HG03025 (cell line): ENCODE results near the gene RNASE8.
A peak's percentile ranks its signal among the peaks of the same experiment; 100 is the strongest.

Experiments used
- ATAC-seq: cut with Tn5 transposase; IDR thresholded peaks from one replicate; pipeline ENCODE4 v1.9.1; 2021; ENCODE audit warnings: mild to moderate bottlenecking, moderate library complexity; ENCODE audit not compliant: unreplicated experiment, low FRiP score

The RNASE8 gene

DNA sequence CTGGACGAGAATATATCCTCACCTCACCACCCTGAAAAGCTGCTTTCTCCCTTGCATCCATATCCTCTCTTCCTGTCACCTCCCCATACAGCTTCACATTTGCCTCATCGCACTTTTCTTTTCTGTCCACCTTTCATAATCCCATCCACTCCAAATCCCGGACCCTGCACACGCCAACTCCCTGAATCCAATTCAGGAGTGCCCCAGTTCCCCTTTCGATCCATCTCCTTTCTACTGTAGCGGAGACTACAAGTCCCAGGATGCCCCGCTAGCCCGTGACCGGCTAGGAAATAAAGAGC, 45.7 kb downstream of the RNASE8 start:
- no peak for ATAC-seq

DNA sequence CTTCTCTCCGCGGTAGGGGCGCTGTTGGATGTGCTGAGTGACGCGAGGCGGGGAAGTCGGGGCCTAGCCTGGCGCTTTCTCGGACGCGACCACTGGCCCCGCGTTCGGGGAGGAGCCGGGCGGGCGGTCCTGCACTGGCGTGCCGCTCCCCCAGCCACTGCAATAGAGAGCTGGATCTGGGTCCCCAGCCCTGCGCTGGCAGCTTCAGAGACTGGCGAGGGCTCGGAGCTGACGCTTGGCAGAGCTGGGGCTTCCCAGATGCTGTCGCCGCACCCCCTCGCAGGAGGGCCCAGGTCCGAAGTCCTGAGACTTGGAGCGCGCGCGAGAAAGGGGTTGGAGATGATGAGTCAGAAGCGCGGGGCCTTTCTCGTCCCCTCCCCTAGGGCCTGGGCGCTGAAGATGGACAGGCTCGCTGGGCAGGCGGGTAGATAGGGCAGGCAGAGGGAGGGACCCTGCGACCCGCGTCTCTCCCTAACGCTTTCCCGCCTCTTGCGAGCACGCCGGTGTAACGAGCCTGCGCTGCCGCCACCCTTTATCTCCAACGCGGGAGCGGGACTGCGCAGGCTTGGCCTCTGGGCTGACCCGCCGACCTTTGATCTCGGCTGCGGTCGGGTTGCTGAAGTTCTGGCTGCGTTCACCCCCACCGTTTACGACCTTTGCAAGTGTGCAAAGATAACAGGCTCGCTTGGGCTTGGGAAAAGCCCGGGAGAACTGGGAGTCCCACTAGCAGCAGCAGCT, 46.3 kb downstream of the RNASE8 start:
- peak; percentile 91 for ATAC-seq

DNA sequence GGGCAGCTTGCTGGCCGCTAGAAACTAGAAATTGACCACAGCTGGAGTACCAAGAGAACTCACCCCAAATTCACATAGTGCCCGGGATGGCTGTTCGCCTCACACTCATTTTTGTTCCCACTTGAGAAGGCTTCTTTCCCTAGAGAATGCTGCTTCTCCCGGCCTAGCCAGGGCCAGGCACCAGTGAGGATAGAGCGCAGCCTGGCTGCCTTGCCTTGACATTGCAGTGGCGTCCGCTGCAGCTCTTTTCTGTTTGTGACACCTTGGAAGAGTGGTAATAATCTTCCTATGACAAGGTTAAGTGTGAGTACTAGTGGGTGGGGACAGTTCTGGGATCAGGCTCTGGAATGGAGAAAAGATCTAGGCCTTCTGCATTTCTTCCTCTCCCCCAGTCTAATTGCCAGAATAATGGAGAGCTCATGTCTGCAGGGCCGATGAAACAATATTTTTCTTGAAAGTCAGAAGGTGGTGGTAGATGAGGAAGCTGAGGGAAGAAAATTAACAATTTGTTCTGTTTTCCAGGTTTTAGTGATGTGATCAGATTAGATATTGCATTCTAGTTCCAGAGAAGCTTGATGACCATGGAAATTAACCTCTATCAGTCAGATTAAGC, 46.9 kb downstream of the RNASE8 start:
- ATAC-seq: no peak

DNA sequence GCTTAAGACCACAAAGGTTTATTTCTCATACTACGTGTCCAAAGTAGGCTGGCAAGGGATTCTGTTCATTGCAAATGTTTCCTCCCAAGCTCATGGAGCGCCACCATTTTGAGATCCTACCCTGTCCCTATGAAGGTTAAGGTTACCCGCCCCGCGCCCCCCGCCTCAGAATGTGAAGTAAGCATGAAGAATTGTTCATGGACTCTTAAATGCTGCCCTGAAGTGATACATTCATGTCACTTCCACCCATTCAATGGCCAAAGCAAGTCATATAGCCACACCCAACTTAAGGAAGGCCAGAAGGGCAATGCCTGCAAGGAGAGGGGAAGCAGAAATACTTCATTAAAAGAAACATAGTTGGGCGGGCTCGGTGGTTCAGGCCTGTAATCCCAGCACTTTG, 47.5 kb downstream of the RNASE8 start:
- no peak for ATAC-seq

DNA sequence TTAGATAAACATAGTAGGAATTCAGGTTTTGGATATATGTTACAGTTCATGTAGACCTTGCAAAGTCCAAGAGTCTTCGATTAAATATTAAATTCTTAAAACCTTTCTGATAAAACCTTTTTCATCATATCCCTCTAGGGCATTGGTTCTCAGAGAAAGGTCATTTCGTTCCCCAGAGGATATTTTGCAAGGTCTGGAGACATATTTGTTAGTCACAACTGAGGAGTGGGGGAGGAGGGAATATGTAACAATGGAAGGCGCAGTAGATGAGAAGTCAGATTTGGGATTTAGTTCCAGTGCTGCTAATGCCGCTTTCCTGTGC, 48.5 kb downstream of the RNASE8 start:
- no peak for ATAC-seq

DNA sequence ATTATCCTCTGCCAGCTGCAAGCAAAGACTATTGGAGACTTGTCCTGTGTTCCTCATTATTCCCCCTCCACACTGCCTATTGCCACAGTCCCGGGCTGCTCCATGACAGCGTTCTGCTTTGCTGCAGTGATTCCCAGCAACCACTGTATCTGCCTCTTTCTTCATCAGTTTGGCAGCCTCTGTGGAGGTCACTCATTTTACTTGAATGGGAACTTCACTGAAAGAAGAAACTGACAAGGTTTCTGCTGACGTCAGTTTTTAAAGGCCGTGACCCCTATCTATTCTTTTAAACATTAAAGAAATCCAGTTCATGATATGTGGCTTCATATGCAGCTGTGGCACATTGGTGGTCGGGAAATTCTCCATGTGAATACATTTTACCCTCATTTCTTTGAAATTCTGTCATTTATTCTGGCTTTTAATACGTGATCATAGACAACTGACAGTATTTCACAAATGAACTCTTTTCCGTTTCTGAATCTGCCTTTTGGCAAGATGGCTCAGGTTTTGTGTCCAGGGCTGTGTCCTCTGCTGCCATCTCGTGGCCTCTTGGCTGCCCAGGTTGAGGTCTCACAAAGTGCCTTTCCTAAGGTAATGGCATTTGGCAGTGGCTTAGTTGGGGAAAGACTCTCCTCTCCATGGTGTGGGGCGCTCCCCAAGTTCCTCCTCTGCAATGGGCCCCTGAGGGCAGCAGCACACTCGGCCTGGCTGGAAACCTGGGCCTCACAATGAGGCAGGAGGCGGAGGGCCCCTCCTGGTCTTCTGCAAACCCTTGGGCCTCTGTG, 49.1 kb downstream of the RNASE8 start:
- ATAC-seq: no peak

DNA sequence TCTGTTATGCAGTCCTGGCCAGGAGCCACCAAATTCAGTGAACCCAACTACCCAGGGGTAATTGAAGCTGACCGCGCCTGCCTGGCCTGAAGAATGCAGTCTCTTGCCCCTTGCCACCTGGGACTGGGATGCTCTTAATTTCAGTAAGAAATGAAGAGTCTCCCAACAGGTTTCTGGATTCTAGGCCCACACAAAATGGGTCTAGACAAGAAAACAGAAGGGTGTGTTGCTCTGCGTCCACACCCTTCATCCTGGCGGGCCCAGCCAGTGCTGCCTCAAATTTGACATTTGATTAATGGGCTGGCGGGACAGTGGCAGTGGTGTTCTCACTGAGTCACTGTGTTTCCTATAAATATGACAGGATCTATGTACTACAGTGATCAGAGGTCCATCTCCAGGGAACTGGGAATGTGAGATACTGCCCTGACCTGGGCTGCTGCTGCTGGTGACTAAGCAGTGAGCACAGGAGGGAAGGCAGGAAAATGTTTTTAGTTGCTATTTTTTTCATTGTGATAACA, 49.7 kb downstream of the RNASE8 start:
- no peak for ATAC-seq
